IMR-90 (cell line): Measurements from ENCODE around the gene CADM1. TPM values are rescaled to one million over a fixed set of nuclear protein-coding genes. Genes with fewer than 3 reads are reported as not detected.

Experiments used
- ATAC-seq: fragments of 200-7000 bp; cut with Tn5 transposase; 2 replicates; pipeline ENCODE4 v1.9.1; 2020; ENCODE audit warnings: low read depth, mild to moderate bottlenecking, moderate library complexity
- BruUV-seq: library from RNA; stranded (reverse); fragments of 400-500 nt; replicated peaks from 2 replicates; lab custom pipeline; 2021; lab: Mats Ljungman, UMichigan
- CTCF ChIA-PET: fragments of 300-600 bp; formaldehyde crosslinking; extraction: SDS; loops from one replicate; lab custom pipeline; 2021; ENCODE audit warnings: antibody characterized with exemption; lab: Yijun Ruan, JAX
- POLR2A ChIA-PET: fragments of 300-600 bp; sonication (Branson Sonifier 250); formaldehyde crosslinking; loops from one replicate; lab custom pipeline; 2022; ENCODE audit warnings: antibody characterized with exemption; ENCODE audit not compliant: unreplicated experiment; lab: Charles Lee
- DNase-seq: peaks from one replicate; pipeline ENCODE4 v3.0.0; 2013
- H2AFZ ChIP-seq: replicated peaks from 2 replicates; pipeline ENCODE3; 2013; ENCODE audit warnings: low read length, mild to moderate bottlenecking; ENCODE audit not compliant: poor library complexity
- H2AK5ac ChIP-seq: 2 replicates; pipeline ENCODE4 v1.6.1; 2013; ENCODE audit warnings: low read depth, low read length, inconsistent platforms
- H2AK9ac ChIP-seq: replicated peaks from 2 replicates; pipeline ENCODE3; 2013; ENCODE audit warnings: mild to moderate bottlenecking, low read depth, low read length, moderate library complexity; ENCODE audit not compliant: poor library complexity
- H2BK120ac ChIP-seq: 2 replicates; pipeline ENCODE4 v1.6.1; 2013; ENCODE audit warnings: low read depth, low read length, inconsistent platforms
- H2BK15ac ChIP-seq: 3 replicates; pipeline ENCODE4 v1.6.1; 2013; ENCODE audit warnings: low read depth, low read length, inconsistent platforms
- H2BK20ac ChIP-seq: 2 replicates; pipeline ENCODE4 v1.6.1; 2013; ENCODE audit warnings: low read depth, mild to moderate bottlenecking, inconsistent platforms, low read length, moderate library complexity
- H2BK5ac ChIP-seq: 2 replicates; pipeline ENCODE4 v1.6.1; 2013; ENCODE audit warnings: mild to moderate bottlenecking, low read depth, low read length, inconsistent platforms; ENCODE audit not compliant: poor library complexity, severe bottlenecking
- H3K14ac ChIP-seq: replicated peaks from 2 replicates; pipeline ENCODE4 v1.6.1; 2013; ENCODE audit warnings: low read depth, low read length, inconsistent platforms
- H3K18ac ChIP-seq: 2 replicates; pipeline ENCODE4 v1.6.1; 2013; ENCODE audit warnings: low read depth, low read length, control low read depth
- H3K23ac ChIP-seq: 2 replicates; pipeline ENCODE4 v1.6.1; 2013; ENCODE audit warnings: low read depth, low read length, inconsistent platforms
- H3K27ac ChIP-seq: 2 replicates; pipeline ENCODE4 v1.5.1; 2013; ENCODE audit warnings: mild to moderate bottlenecking, control low read depth, low read length; ENCODE audit not compliant: insufficient read depth
- H3K27me3 ChIP-seq: 2 replicates; pipeline ENCODE4 v1.6.1; 2013; ENCODE audit warnings: low read length; ENCODE audit not compliant: control insufficient read depth, insufficient read depth
- H3K36me3 ChIP-seq: 2 replicates; pipeline ENCODE4 v1.6.1; 2013; ENCODE audit warnings: low read length, mixed read lengths; ENCODE audit not compliant: control insufficient read depth, insufficient read depth
- H3K4ac ChIP-seq: 2 replicates; pipeline ENCODE4 v1.6.1; 2013; ENCODE audit warnings: low read depth, low read length, inconsistent platforms
- H3K4me1 ChIP-seq: 2 replicates; pipeline ENCODE4 v1.6.1; 2013; ENCODE audit warnings: low read length, mixed read lengths; ENCODE audit not compliant: control insufficient read depth, insufficient read depth
- H3K4me2 ChIP-seq: 2 replicates; pipeline ENCODE4 v1.6.1; 2013; ENCODE audit warnings: low read depth, mild to moderate bottlenecking, control low read depth, low read length, moderate library complexity
- H3K4me3 ChIP-seq: 2 replicates; pipeline ENCODE4 v1.5.1; 2013; ENCODE audit warnings: low read depth, mild to moderate bottlenecking, control low read depth, low read length, moderate library complexity; ENCODE audit not compliant: insufficient read depth
- H3K56ac ChIP-seq: 2 replicates; pipeline ENCODE4 v1.6.1; 2013; ENCODE audit warnings: low read length, inconsistent platforms; ENCODE audit not compliant: insufficient read depth; ENCODE audit errors: extremely low read depth
- H3K79me1 ChIP-seq, 2 experiments: 2 replicates each; pipeline ENCODE4 v1.6.1; 2013; ENCODE audit warnings: low read length in 2 of 2, inconsistent platforms in 1 of 2, low read depth in 1 of 2
- H3K9ac ChIP-seq: 2 replicates; pipeline ENCODE4 v1.6.1; 2013; ENCODE audit warnings: low read depth, low read length, control low read depth
- H3K9me1 ChIP-seq: 2 replicates; pipeline ENCODE4 v1.6.1; 2013; ENCODE audit warnings: low read length, inconsistent platforms; ENCODE audit not compliant: insufficient read depth
- H3K9me3 ChIP-seq: 2 replicates; pipeline ENCODE4 v1.6.1; 2013; ENCODE audit warnings: low read length; ENCODE audit not compliant: control insufficient read depth, insufficient read depth
- H4K20me1 ChIP-seq: 2 replicates; pipeline ENCODE4 v1.6.1; 2013; ENCODE audit warnings: low read length, inconsistent platforms; ENCODE audit not compliant: insufficient read depth
- H4K5ac ChIP-seq: 2 replicates; pipeline ENCODE4 v1.6.1; 2013; ENCODE audit warnings: mild to moderate bottlenecking, low read depth, low read length, control low read depth
- H4K8ac ChIP-seq, 2 experiments: 2 replicates each; pipeline ENCODE4 v1.6.1; 2013; ENCODE audit warnings: low read depth in 2 of 2, low read length in 2 of 2, control low read depth in 1 of 2, inconsistent platforms in 1 of 2
- H4K91ac ChIP-seq: 2 replicates; pipeline ENCODE4 v1.6.1; 2013; ENCODE audit warnings: low read depth, low read length, inconsistent platforms; ENCODE audit not compliant: insufficient read depth
- BHLHE40 ChIP-seq: fragments of 150-350 bp; IDR thresholded peaks from 2 replicates; pipeline ENCODE4 v1.6.1; 2016; ENCODE audit warnings: mild to moderate bottlenecking, low read depth, low read length
- CEBPB ChIP-seq: IDR thresholded peaks from 2 replicates; pipeline ENCODE4 v1.6.1; 2012; ENCODE audit warnings: low read depth, low read length, improper control_type of control experiment
- CHD1 ChIP-seq: IDR thresholded peaks from 2 replicates; pipeline ENCODE4 v1.6.1; 2012; ENCODE audit warnings: low read depth, low read length, improper control_type of control experiment
- FOS ChIP-seq: fragments of 150-350 bp; IDR thresholded peaks from 2 replicates; pipeline ENCODE4 v1.6.1; 2016; ENCODE audit warnings: low read depth, low read length
- MAFK ChIP-seq: IDR thresholded peaks from 2 replicates; pipeline ENCODE4 v1.6.1; 2012; ENCODE audit warnings: low read depth, low read length, improper control_type of control experiment
- MAZ ChIP-seq: IDR thresholded peaks from 2 replicates; pipeline ENCODE4 v1.6.1; 2012; ENCODE audit warnings: low read depth, mild to moderate bottlenecking, low read length, improper control_type of control experiment, moderate library complexity, borderline replicate concordance
- MXI1 ChIP-seq: IDR thresholded peaks from 2 replicates; pipeline ENCODE4 v1.6.1; 2012; ENCODE audit warnings: low read depth, mild to moderate bottlenecking, low read length, moderate library complexity, borderline replicate concordance
- NFE2L2 ChIP-seq: fragments of 150-350 bp; IDR thresholded peaks from 2 replicates; pipeline ENCODE4 v1.6.1; 2016; ENCODE audit warnings: low read depth, mild to moderate bottlenecking, low read length
- POLR2A ChIP-seq: IDR thresholded peaks from 2 replicates; pipeline ENCODE4 v1.6.1; 2012; ENCODE audit warnings: mild to moderate bottlenecking, low read depth, low read length
- RAD21 ChIP-seq: IDR thresholded peaks from 2 replicates; pipeline ENCODE4 v1.6.1; 2012; ENCODE audit warnings: low read length, improper control_type of control experiment
- RCOR1 ChIP-seq: IDR thresholded peaks from 2 replicates; pipeline ENCODE4 v1.6.1; 2012; ENCODE audit warnings: mild to moderate bottlenecking, low read length, improper control_type of control experiment; ENCODE audit not compliant: insufficient replicate concordance
- RFX5 ChIP-seq: IDR thresholded peaks from 2 replicates; pipeline ENCODE4 v1.8.0; 2012; ENCODE audit warnings: low read depth, mild to moderate bottlenecking, low read length, moderate library complexity
- SMC3 ChIP-seq: fragments of 150-350 bp; IDR thresholded peaks from 2 replicates; pipeline ENCODE4 v1.6.1; 2016; ENCODE audit warnings: low read depth, mild to moderate bottlenecking, antibody characterized with exemption, low read length, moderate library complexity
- WGBS, 2 experiments: methylation state at CpG; one replicate each; pipeline versions ENCODE4 v1.1.5 to v1.1.7; 2013; ENCODE audit warnings: missing lambda C conversion rate in 2 of 2; ENCODE audit not compliant: insufficient read length in 1 of 2; ENCODE audit errors: extremely low coverage in 2 of 2; 5-methylcytosine and 5-hydroxymethylcytosine counted together
- dilution Hi-C: fragments of 300-500 bp; cut with HindIII; formaldehyde crosslinking; loops from one replicate; pipeline ENCODE4 v1.14.3; 2018; ENCODE audit warnings: low sequenced_read_pairs; ENCODE audit not compliant: unreplicated experiment
- in situ Hi-C: fragments of 300-500 bp; cut with MboI; formaldehyde crosslinking; loops from 3 replicates; pipeline ENCODE4 v1.14.3; 2019; ENCODE audit warnings: low sequenced_read_pairs, inconsistent platforms, mixed read lengths
- intact Hi-C: fragments of 100-400 bp; cut with micrococcal nuclease; formaldehyde crosslinking; loops from 2 replicates; pipeline ENCODE4 v1.10.0; 2022
- polyA plus RNA-seq, 3 experiments: library from polyadenylated mRNA; depleted of rRNA; stranded (reverse); fragments of >200 nt; gene quantifications; 2 replicates each; pipeline ENCODE4 v1.2.3, GENCODE V29; 2012; ENCODE audit warnings: low replicate concordance in 1 of 3
- total RNA-seq: library from RNA; depleted of rRNA; stranded (reverse); fragments of >200 nt; gene quantifications from 2 replicates; pipeline ENCODE4 v1.2.3, GENCODE V29; 2012
- TF ChIP-seq, protein P1 (sequence below): fragments of 150-350 bp; IDR thresholded peaks from 2 replicates; pipeline ENCODE4 v1.6.1; 2017; ENCODE audit warnings: mild to moderate bottlenecking, antibody characterized with exemption, low read length, low read depth
- TF ChIP-seq, protein P2 (sequence below): fragments of 150-350 bp; IDR thresholded peaks from 2 replicates; pipeline ENCODE4 v1.6.1; 2016; ENCODE audit warnings: low read depth, mild to moderate bottlenecking, low read length, moderate library complexity, borderline replicate concordance
- TF ChIP-seq, protein P3 (sequence below): conservative IDR thresholded peaks from 2 replicates; pipeline ENCODE4 v1.5.1; 2012; ENCODE audit warnings: mild to moderate bottlenecking, low read depth, low read length, improper control_type of control experiment

Gene CADM1
- total and polyA plus RNA-seq, 2 of the 4 experiments (the other 2 are of a cell fraction) = 28.8 to 77.1 TPM

DNA sequence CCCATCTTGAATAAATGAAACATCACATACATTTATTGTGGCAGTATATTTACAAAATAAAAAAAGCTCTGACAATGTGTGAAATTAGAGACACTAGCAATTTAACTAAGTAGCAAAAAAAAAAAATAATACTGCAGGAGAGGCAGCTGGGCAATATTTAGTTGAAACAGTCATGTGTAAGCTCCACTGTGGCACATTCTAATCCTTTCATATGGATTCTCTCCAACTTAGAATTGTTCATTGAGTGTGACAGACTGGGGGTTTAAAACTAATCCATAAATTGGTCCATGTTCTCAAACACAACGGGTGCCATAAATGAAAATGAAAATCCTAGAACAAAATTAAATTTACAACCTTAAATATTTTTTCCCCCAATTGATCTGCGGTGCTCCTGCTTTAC lies 302.1 kb downstream of the CADM1 start:
- dilution Hi-C loops = no loop called here
- no peak overlapping the region for H2AFZ ChIP-seq
- POLR2A ChIA-PET = interaction anchor here (0.6 kb wide), 1 partner anchor 499 kb away, joined by 3 read pairs; no protein-coding TSS in a partner anchor

More for the DNA sequence above, 302.1 kb downstream of the CADM1 start:
- Histone ChIP-seq H2BK120ac (no peak overlapping the region), H4K8ac (no peak overlapping the region), H4K91ac (no peak overlapping the region), H3K14ac (no peak overlapping the region), H3K9ac (no peak overlapping the region), H3K27me3 (no peaks in the 10 kb centered on the region), H2BK5ac (no peak overlapping the region), H2BK15ac (no peak overlapping the region), H3K9me3 (no peaks in the 10 kb centered on the region), H3K4me2 (no peak overlapping the region), H3K27ac (no peak overlapping the region), H4K20me1 (no peaks in the 10 kb centered on the region), H3K56ac (no peak overlapping the region), H3K4me3 (no peak overlapping the region), H3K4me1 (peaks cover 11% of the 10 kb centered on the region), H4K5ac (no peak overlapping the region), H3K9me1 (peaks cover 4% of the 10 kb centered on the region), H3K36me3 (no peaks in the 10 kb centered on the region), H2AK5ac (no peak overlapping the region), H3K4ac (no peak overlapping the region), H2AK9ac (no peak overlapping the region), H3K18ac (no peak overlapping the region), H3K23ac (no peak overlapping the region), H3K79me1 (no peaks in the 10 kb centered on the region), H2BK20ac (no peak overlapping the region)
- intact Hi-C loops (loop anchor here (10.0 kb wide), 1 partner anchor 413 kb away; no protein-coding TSS in a partner anchor), in situ Hi-C loops (no loop called here)
- no peak for TF ChIP-seq CHD1
- TF ChIP-seq BHLHE40 = no peak
- TF ChIP-seq CEBPB = no peak
- no peak for TF ChIP-seq SMC3
- TF ChIP-seq POLR2A = no peak
- TF ChIP-seq, protein P1, sequence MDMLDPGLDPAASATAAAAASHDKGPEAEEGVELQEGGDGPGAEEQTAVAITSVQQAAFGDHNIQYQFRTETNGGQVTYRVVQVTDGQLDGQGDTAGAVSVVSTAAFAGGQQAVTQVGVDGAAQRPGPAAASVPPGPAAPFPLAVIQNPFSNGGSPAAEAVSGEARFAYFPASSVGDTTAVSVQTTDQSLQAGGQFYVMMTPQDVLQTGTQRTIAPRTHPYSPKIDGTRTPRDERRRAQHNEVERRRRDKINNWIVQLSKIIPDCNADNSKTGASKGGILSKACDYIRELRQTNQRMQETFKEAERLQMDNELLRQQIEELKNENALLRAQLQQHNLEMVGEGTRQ = no peak
- TF ChIP-seq RCOR1 = no peak
- no peak for TF ChIP-seq NFE2L2
- TF ChIP-seq RAD21 = no peak
- TF ChIP-seq, protein P2, sequence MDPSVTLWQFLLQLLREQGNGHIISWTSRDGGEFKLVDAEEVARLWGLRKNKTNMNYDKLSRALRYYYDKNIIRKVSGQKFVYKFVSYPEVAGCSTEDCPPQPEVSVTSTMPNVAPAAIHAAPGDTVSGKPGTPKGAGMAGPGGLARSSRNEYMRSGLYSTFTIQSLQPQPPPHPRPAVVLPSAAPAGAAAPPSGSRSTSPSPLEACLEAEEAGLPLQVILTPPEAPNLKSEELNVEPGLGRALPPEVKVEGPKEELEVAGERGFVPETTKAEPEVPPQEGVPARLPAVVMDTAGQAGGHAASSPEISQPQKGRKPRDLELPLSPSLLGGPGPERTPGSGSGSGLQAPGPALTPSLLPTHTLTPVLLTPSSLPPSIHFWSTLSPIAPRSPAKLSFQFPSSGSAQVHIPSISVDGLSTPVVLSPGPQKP = no peak
- TF ChIP-seq MAFK = no peak
- TF ChIP-seq MAZ = no peak
- TF ChIP-seq MXI1 = no peak
- TF ChIP-seq, protein P3, sequence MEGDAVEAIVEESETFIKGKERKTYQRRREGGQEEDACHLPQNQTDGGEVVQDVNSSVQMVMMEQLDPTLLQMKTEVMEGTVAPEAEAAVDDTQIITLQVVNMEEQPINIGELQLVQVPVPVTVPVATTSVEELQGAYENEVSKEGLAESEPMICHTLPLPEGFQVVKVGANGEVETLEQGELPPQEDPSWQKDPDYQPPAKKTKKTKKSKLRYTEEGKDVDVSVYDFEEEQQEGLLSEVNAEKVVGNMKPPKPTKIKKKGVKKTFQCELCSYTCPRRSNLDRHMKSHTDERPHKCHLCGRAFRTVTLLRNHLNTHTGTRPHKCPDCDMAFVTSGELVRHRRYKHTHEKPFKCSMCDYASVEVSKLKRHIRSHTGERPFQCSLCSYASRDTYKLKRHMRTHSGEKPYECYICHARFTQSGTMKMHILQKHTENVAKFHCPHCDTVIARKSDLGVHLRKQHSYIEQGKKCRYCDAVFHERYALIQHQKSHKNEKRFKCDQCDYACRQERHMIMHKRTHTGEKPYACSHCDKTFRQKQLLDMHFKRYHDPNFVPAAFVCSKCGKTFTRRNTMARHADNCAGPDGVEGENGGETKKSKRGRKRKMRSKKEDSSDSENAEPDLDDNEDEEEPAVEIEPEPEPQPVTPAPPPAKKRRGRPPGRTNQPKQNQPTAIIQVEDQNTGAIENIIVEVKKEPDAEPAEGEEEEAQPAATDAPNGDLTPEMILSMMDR = no peak
- TF ChIP-seq RFX5 = no peak
- TF ChIP-seq FOS = no peak
- no CpG with 5 or more reads among the region's 2 CpGs for WGBS, 2 experiments
- BruUV-seq = no TSS peak
- CTCF ChIA-PET = interaction anchor here (0.6 to 1.1 kb wide), 2 partner anchors 16 to 54 kb away, joined by 3 to 4 read pairs; no protein-coding TSS in a partner anchor
- ATAC-seq = no peak
- DNase-seq = no peak
